Mesothelial cell of epicardium (in vitro differentiated cells): ENCODE results near the gene HECW1. TPM values are rescaled to one million over a fixed set of nuclear protein-coding genes. Genes with fewer than 3 reads are reported as not detected.

Experiments used
- DNase-seq, 2 experiments: peaks; one replicate each; pipeline ENCODE4 v3.0.0; 2021; ENCODE audit warnings: low spot score in 2 of 2; ENCODE audit not compliant: unreplicated experiment in 2 of 2
- H3K27ac Mint-ChIP-seq: 2 replicates; pipeline ENCODE4 v1.8.0; 2021; ENCODE audit warnings: mixed read lengths
- H3K27me3 Mint-ChIP-seq: 2 replicates; pipeline ENCODE4 v1.8.0; 2021; ENCODE audit warnings: low read depth, mixed read lengths
- H3K36me3 Mint-ChIP-seq: 2 replicates; pipeline ENCODE4 v1.8.0; 2021; ENCODE audit warnings: mixed read lengths
- H3K4me1 Mint-ChIP-seq: 2 replicates; pipeline ENCODE4 v1.8.0; 2021; ENCODE audit warnings: mixed read lengths
- H3K4me3 Mint-ChIP-seq: 2 replicates; pipeline ENCODE4 v1.8.0; 2021; ENCODE audit warnings: mild to moderate bottlenecking, moderate library complexity, mixed read lengths
- H3K9me3 Mint-ChIP-seq: 2 replicates; pipeline ENCODE4 v1.8.0; 2021; ENCODE audit warnings: mixed read lengths
- CTCF ChIP-seq: fragments of 200-600 bp; sonication (generic); IDR thresholded peaks from one replicate; pipeline ENCODE4 v1.5.0; 2021; ENCODE audit warnings: antibody characterized with exemption; ENCODE audit not compliant: unreplicated experiment
- total RNA-seq: library from RNA; stranded (reverse); gene quantifications from 3 replicates; pipeline ENCODE4 v1.2.1, GENCODE V29; 2021

The HECW1 gene
- total RNA-seq, 1 donor from 2014 or later, result 1.4 TPM

- no peak overlapping the region for H3K4me3 Mint-ChIP-seq
- H3K27ac Mint-ChIP-seq, result peak overlapping the region; percentile 76
- no peak for TF ChIP-seq CTCF
- no peak for DNase-seq
- H3K36me3 Mint-ChIP-seq, result no peaks in the 10 kb centered on the region
- no peaks in the 10 kb centered on the region for H3K27me3 Mint-ChIP-seq
- no peaks in the 10 kb centered on the region for H3K9me3 Mint-ChIP-seq
- H3K4me1 Mint-ChIP-seq, result peaks cover 24% of the 10 kb centered on the region
Observed at GRCh38 chr7:43138710-43139109, 26.3 kb downstream of the HECW1 start.

GRCh38 chr7:43139137-43139536 lies 26.7 kb downstream of the HECW1 start:
- TF ChIP-seq CTCF, result no peak
- Mint-ChIP-seq H3K9me3 (no peaks in the 10 kb centered on the region), H3K36me3 (no peaks in the 10 kb centered on the region), H3K27ac (peak overlapping the region; percentile 56), H3K4me3 (no peak overlapping the region), H3K27me3 (no peaks in the 10 kb centered on the region), H3K4me1 (peaks cover 24% of the 10 kb centered on the region)
- DNase-seq, result no peak

GRCh38 chr7:43140186-43140585 lies 27.7 kb downstream of the HECW1 start:
- no peak for DNase-seq
- Mint-ChIP-seq H3K9me3 (no peaks in the 10 kb centered on the region), H3K4me3 (no peak overlapping the region), H3K27ac (no peak overlapping the region), H3K4me1 (peaks cover 24% of the 10 kb centered on the region), H3K27me3 (no peaks in the 10 kb centered on the region), H3K36me3 (no peaks in the 10 kb centered on the region)
- no peak for TF ChIP-seq CTCF

GRCh38 chr7:43141091-43141490 lies 28.6 kb downstream of the HECW1 start:
- no peak for TF ChIP-seq CTCF
- H3K27ac Mint-ChIP-seq, result no peak overlapping the region
- no peaks in the 10 kb centered on the region for H3K9me3 Mint-ChIP-seq
- H3K27me3 Mint-ChIP-seq, result no peaks in the 10 kb centered on the region
- H3K4me3 Mint-ChIP-seq, result no peak overlapping the region
- no peak for DNase-seq
- H3K4me1 Mint-ChIP-seq, result peaks cover 24% of the 10 kb centered on the region
- no peaks in the 10 kb centered on the region for H3K36me3 Mint-ChIP-seq

GRCh38 chr7:43142703-43143102 lies 30.3 kb downstream of the HECW1 start:
- Mint-ChIP-seq H3K27me3 (peaks cover 2% of the 10 kb centered on the region), H3K27ac (no peak overlapping the region), H3K4me1 (peaks cover 18% of the 10 kb centered on the region), H3K4me3 (no peak overlapping the region), H3K9me3 (no peaks in the 10 kb centered on the region), H3K36me3 (no peaks in the 10 kb centered on the region)
- TF ChIP-seq CTCF, result no peak
- DNase-seq, result no peak
